Osteocyte (in vitro differentiated cells): Measurements from ENCODE around the gene AIDA. TPM values are rescaled to one million over a fixed set of nuclear protein-coding genes. Genes with fewer than 3 reads are reported as not detected.

ENCODE experiments used
- DNase-seq: peaks from one replicate; pipeline ENCODE4 v3.0.0; 2021; ENCODE audit warnings: mixed read lengths; ENCODE audit not compliant: unreplicated experiment; ENCODE audit errors: extremely low spot score
- H3K27ac Mint-ChIP-seq: one replicate; pipeline ENCODE4 v1.8.0; 2021; ENCODE audit warnings: mild to moderate bottlenecking, mixed read lengths; ENCODE audit not compliant: unreplicated experiment
- H3K27me3 Mint-ChIP-seq: one replicate; pipeline ENCODE4 v1.8.0; 2021; ENCODE audit warnings: mixed read lengths; ENCODE audit not compliant: unreplicated experiment
- H3K36me3 Mint-ChIP-seq: one replicate; pipeline ENCODE4 v1.8.0; 2021; ENCODE audit warnings: mixed read lengths; ENCODE audit not compliant: unreplicated experiment
- H3K4me1 Mint-ChIP-seq: one replicate; pipeline ENCODE4 v1.8.0; 2021; ENCODE audit warnings: mixed read lengths; ENCODE audit not compliant: unreplicated experiment
- H3K4me3 Mint-ChIP-seq: one replicate; pipeline ENCODE4 v1.8.0; 2021; ENCODE audit warnings: mild to moderate bottlenecking, moderate library complexity, mixed read lengths; ENCODE audit not compliant: unreplicated experiment
- H3K9me3 Mint-ChIP-seq: one replicate; pipeline ENCODE4 v1.8.0; 2021; ENCODE audit warnings: mixed read lengths; ENCODE audit not compliant: unreplicated experiment
- total RNA-seq: library from RNA; stranded (reverse); gene quantifications from 2 replicates; pipeline ENCODE4 v1.2.1, GENCODE V29; 2021
- TF ChIP-seq, protein P1 (sequence below): fragments of 200-600 bp; sonication (generic); IDR thresholded peaks from 2 replicates; pipeline ENCODE4 v1.5.0; 2021; ENCODE audit warnings: antibody characterized with exemption, mild to moderate bottlenecking, moderate library complexity

The AIDA gene
- total RNA-seq, 1 donor from 2014 or later = 64.5 TPM

DNA sequence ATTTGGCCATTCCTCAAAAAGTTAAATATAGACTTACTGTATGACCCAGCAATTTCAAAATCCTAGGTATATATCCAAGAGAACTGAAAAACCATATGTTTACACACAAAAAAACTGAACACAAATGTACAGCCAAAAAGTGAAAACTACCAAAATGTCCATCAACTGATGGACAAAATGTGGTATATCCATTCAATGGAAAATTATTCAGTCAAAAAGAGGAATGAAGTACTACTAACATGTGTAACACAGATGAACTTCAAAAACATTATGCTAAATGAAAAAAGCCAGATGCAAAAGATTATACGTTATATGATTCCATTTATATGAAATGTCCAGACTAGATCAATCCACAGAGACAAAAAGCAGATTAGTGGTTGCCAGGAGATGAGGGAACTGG lies 8.0 kb downstream of the AIDA start:
- no peak overlapping the region for H3K27ac Mint-ChIP-seq
- H3K27me3 Mint-ChIP-seq = no peaks in the 10 kb centered on the region
- peaks cover 9% of the 10 kb centered on the region for H3K9me3 Mint-ChIP-seq
- no peak for DNase-seq
- H3K36me3 Mint-ChIP-seq = peaks cover 29% of the 10 kb centered on the region
- TF ChIP-seq, protein P1, sequence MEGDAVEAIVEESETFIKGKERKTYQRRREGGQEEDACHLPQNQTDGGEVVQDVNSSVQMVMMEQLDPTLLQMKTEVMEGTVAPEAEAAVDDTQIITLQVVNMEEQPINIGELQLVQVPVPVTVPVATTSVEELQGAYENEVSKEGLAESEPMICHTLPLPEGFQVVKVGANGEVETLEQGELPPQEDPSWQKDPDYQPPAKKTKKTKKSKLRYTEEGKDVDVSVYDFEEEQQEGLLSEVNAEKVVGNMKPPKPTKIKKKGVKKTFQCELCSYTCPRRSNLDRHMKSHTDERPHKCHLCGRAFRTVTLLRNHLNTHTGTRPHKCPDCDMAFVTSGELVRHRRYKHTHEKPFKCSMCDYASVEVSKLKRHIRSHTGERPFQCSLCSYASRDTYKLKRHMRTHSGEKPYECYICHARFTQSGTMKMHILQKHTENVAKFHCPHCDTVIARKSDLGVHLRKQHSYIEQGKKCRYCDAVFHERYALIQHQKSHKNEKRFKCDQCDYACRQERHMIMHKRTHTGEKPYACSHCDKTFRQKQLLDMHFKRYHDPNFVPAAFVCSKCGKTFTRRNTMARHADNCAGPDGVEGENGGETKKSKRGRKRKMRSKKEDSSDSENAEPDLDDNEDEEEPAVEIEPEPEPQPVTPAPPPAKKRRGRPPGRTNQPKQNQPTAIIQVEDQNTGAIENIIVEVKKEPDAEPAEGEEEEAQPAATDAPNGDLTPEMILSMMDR = no peak
- peaks cover 9% of the 10 kb centered on the region for H3K4me1 Mint-ChIP-seq
- no peak overlapping the region for H3K4me3 Mint-ChIP-seq

DNA sequence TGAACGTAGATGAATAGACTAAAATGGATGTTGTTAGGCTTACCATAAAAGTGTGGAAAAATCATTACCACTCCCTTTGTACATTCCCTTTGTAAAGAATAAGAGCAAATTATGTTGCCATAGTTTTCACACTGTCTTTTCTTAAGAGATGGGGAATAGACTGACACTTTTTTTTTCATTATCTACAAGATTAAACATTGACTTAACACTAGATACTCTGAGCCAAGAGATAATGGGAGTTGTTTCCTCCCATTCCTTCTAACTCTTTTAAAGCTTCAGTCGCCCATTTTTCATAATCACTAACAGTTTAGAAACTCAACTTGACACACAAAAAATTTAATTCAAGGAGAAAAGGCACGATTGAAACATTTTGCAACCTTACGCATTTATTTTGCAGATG lies 10.1 kb downstream of the AIDA start:
- Mint-ChIP-seq H3K36me3 (peaks cover 32% of the 10 kb centered on the region), H3K9me3 (peaks cover 9% of the 10 kb centered on the region), H3K27me3 (no peaks in the 10 kb centered on the region), H3K4me1 (peaks cover 6% of the 10 kb centered on the region), H3K4me3 (no peak overlapping the region), H3K27ac (no peak overlapping the region)
- TF ChIP-seq, protein P1 = no peak
- DNase-seq = no peak

GRCh38 chr1:222697826-222698225 lies 14.5 kb downstream of the AIDA start:
- Mint-ChIP-seq H3K27ac (no peak overlapping the region), H3K9me3 (no peaks in the 10 kb centered on the region), H3K4me3 (no peak overlapping the region)

GRCh38 chr1:222697203-222697602 lies 15.1 kb downstream of the AIDA start:
- no peaks in the 10 kb centered on the region for H3K9me3 Mint-ChIP-seq
- no peak overlapping the region for H3K4me3 Mint-ChIP-seq
- peaks cover 2% of the 10 kb centered on the region for H3K4me1 Mint-ChIP-seq
- TF ChIP-seq, protein P1 = no peak
- no peak for DNase-seq
- H3K27ac Mint-ChIP-seq = no peak overlapping the region
- H3K36me3 Mint-ChIP-seq = peaks cover 23% of the 10 kb centered on the region
- H3K27me3 Mint-ChIP-seq = no peaks in the 10 kb centered on the region

More at GRCh38 chr1:222697826-222698225, 14.5 kb downstream of the AIDA start:
- DNase-seq = no peak
- TF ChIP-seq, protein P1 = no peak
- peaks cover 2% of the 10 kb centered on the region for H3K4me1 Mint-ChIP-seq
- H3K27me3 Mint-ChIP-seq = no peaks in the 10 kb centered on the region
- H3K36me3 Mint-ChIP-seq = peaks cover 23% of the 10 kb centered on the region

DNA sequence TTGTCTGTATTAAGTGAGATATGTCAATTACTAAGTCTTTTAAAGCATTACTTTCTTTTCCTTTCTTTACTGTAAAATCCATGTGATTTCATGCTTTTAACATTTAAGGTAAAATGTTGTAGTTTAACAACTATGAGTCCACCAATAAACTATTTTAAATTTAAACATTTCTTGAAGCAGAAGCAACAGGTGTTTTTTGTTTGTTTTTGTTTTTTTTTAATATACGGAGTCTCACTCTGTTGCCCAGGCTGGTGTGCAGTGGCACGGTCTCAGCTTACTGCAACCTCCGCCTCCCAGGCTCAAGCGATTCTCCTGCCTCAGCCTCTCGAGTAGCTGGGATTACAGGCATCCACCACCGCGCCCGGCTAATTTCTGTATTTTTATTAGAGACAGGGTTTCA lies 15.6 kb downstream of the AIDA start:
- TF ChIP-seq, protein P1 = no peak
- Mint-ChIP-seq H3K4me3 (no peak overlapping the region), H3K4me1 (peaks cover 7% of the 10 kb centered on the region), H3K36me3 (peaks cover 22% of the 10 kb centered on the region), H3K27me3 (no peaks in the 10 kb centered on the region), H3K9me3 (no peaks in the 10 kb centered on the region), H3K27ac (no peak overlapping the region)
- DNase-seq = no peak
